ENCODE data around the gene GLI2.

Gene GLI2

DNA sequence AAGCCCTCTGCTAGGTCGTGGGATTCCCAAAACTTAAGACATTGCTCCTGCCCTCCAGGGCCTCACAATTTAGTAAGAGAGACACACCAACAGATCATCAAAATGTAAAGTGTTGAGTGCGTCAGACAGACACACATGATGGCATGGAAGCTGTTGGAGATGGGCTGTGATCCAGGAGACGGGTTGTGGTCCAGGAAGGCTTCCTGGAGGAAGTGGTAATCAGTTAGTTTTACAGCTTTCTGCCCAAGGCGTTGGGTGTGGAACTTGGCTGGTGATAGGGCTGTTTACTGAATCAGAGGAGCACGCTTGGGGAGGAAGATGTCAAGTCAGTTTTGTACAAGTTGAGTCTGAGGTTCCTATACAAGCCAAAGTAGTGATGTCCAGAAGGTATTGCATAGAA lies 24.0 kb upstream of the GLI2 start:
- in situ Hi-C loops (cut with MboI; ENCODE audit: low sequenced_read_pairs) = no loop called here

DNA sequence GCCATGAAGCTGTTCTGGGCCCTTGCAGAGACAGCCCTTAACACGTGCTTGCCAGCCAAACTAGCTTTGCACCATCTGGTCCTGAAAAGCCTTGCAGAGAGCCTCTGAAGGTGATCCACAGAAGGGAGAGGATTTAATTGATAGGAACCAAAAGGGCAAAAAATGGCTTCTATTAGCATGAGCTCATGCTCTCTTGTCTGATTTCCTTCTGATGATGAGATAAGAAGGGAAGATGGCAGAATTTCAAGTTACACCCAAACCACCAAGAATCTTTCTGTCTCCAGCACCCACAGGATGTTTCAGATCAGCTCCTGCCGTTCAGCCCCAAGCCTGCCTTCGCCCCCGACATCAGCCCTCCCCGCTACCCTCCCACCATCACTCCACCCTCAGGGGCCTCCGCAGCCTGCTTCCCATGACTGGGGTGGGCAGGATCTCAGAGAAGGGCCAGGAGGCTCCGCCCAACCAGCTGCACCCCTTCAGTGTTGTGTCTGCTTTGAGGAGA lies 23.4 kb upstream of the GLI2 start:
- in situ Hi-C loops (cut with MboI; ENCODE audit: low sequenced_read_pairs) = no loop called here

- in situ Hi-C loops (cut with MboI; ENCODE audit: low sequenced_read_pairs) = no loop called here
Measured at GRCh38 chr2:120715353-120715752, 20.3 kb upstream of the GLI2 start.

DNA sequence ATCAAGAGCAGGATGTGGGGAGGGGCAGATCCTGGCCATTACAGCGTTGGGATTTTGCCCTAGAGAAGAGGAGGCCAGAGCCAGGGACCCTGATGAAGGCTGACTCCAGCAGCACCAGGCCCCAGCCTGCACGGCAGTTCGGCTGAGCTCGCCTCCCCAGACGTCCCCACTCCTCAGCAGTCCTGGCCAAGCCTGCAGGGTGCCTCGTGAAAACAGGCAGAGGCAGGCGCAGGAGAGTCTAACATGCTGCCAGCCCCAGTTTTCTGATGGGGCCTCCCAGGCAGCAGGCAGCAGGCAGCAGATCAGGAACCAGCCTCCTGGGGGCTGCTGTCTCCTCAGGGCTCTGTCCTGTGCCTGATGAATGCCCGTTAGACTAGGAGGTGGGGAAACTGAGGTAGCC lies 19.7 kb upstream of the GLI2 start:
- in situ Hi-C loops (cut with MboI; ENCODE audit: low sequenced_read_pairs) = no loop called here

GRCh38 chr2:120716641-120717585 lies 18.8 kb upstream of the GLI2 start:
- in situ Hi-C loops (cut with MboI; ENCODE audit: low sequenced_read_pairs) = no loop called here

GRCh38 chr2:120719491-120719890 lies 16.2 kb upstream of the GLI2 start:
- in situ Hi-C loops (cut with MboI; ENCODE audit: low sequenced_read_pairs) = no loop called here

DNA sequence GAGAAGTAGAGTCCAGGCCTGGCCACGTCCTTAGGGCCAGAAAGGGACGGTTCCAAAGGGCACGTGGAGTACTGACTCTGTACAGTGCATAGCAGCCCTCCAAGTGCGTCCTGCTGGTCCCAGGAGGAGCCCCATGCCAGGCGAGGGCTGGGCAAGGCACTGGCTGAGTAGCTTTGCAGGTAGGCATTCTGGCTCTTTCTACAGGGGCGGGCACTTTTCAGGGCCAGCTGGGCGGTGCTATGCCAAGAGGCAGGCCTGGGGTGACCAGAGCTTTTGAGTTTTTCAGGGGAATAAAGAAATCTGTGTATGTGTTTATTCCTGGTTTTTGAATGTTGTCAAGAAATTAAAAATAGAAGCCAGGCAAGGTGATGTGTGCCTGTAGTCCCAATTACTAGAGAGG lies 15.4 kb upstream of the GLI2 start:
- in situ Hi-C loops (cut with MboI; ENCODE audit: low sequenced_read_pairs) = no loop called here

DNA sequence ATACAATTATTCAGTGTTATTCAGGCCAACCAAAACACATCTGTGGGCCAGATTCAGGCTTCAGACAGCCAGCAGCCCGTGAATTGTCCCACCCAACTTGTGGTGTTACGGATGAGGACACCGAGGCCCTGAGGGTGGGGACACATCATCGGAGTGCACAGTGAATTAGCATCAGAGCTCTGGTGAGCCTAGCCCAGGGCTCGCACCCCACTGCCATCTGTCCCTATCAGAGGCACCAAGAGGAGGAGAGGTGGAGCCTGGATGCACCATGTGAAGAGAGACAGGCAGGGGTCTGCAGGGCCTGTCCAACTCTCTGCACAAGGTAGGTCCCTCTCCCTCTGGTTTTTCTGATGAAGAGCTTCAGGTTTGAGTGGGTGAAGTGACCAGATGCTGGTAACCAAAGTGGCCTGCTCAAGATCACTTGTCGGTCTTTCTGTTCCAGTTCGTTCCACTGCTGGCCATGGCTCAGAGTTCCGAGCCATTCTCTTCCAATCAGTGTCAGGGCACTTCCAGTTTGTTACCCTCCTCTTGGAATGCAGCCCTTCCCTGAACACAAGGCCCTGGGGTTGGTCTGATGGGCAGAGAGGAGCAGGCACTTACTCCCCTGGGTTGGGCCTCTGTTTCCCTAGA lies 14.8 kb upstream of the GLI2 start:
- in situ Hi-C loops (cut with MboI; ENCODE audit: low sequenced_read_pairs) = no loop called here

- in situ Hi-C loops (cut with MboI; ENCODE audit: low sequenced_read_pairs) = no loop called here
Measured at GRCh38 chr2:120722246-120722567, 13.5 kb upstream of the GLI2 start.

DNA sequence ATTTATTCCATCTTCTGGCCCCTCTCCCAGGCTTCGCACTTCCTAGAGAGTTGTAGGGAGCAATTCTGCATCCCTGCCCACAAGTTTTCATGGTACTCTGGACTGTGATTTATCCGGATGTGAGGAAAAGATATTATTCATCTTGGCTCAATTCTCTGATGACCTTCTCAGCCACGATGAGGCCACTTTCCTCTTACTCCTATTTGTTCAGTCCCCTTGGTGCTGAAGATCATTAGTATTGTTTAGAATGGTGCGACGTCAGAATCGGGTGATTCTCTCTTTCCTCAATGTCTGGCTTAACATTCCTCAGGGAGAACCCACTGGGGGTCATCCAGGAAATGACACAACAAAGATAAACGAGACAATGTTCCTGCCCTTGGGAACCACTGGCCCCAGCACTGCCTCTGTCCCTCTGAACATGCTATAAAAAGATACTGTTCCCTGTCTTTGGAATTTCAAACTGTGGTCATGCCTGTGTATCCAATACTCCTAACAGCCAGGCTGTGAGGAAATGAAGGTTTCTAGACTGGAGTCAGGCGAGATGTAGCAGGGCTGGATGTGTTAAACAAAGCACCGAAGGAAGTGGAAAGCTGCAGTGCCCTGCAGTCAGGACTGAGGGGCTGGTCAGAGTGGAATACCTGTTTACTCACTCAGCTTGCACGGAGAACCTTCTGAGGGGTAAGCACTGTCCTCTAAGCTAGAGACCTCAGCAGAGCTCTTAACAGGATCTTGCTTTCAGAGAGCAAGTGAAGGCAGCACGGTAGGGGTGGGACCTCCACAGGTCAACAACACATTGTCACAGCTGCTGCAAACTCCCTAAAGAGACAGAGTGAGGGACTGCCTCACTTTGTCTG lies 12.9 kb upstream of the GLI2 start:
- in situ Hi-C loops (cut with MboI; ENCODE audit: low sequenced_read_pairs) = no loop called here

DNA sequence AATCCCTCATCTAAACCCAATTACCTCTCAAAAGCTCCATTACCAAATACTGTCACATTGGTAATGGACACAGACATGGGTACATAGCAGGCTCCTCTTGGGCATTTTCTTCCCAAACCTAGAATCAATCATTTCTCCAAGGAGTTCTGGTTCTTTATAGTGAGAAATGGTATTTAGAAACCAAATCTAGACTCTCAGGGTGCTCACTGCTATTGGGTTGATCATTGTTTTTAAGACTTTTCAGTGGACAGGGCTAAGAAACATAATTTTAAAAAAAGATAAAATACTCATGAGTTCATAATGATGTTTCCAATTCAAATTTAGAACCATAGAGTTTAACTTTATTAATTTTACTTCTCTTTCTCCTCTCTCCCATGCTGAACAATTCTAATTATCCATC lies 9.4 kb upstream of the GLI2 start:
- in situ Hi-C loops (cut with MboI; ENCODE audit: low sequenced_read_pairs) = no loop called here

DNA sequence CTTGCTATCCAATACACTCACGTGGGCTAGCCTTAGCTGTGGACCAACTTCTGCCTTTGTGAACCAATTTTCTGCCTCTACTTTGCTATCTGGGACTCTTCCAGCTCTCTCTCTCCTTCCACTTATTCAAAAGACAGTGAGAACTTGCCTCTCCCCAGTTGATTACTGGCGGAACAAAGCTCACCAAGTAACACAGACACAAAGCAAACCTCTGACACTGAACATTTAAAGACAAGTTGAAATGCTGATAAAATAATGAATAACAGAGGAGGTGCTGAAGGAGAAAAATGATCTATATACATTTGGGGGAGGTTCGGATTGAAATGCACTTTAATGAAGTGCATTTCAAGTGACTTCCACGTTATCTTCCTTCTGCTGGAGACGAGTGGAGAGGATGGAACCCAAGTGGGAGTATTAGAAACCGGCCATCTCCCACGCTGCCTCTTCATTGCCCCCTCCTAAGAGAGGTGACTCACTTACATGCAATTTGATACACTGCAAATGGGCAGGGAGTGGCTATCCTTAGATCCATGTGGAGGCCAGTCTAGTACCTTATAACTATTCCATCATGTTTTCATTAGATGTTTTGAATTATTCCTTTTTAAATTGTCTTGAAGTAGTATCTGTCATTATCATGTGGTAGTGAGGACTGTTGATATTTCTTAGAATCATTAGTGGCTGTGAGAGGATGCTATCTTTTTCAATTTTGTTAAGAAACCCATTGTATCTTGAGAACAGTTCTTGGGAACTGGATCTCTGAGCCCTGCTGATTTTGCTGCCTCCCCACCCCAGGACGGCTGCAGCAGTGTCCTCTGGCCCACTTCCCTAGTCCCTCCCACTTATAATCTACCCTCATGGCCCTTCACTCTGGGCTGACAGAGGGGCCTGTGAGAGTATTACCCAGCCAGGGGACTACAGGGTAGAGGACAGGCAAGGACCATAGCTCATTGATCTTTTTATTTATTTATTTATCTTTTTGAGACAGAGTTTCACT lies 6.0 kb upstream of the GLI2 start:
- in situ Hi-C loops (cut with MboI; ENCODE audit: low sequenced_read_pairs) = no loop called here

DNA sequence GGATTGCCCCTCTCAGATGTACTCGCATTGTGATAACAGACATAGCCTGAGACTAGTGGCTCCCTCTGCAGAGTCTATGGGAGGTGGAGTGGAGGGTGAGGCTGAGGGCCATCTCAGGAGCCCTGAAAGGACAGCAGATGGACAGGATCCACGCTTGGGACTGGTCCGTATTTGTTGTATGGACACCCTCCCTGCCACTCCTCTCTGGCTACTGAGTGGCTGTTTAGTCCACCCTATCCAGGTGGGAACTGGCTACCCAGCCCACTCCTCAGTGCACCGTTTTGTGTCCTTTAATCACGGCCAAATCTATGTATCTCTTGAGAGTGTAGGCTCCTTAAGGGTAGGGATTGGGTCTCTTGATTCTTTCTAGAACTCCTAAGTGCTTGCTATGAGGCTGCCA lies 4.5 kb upstream of the GLI2 start:
- in situ Hi-C loops (cut with MboI; ENCODE audit: low sequenced_read_pairs) = no loop called here

DNA sequence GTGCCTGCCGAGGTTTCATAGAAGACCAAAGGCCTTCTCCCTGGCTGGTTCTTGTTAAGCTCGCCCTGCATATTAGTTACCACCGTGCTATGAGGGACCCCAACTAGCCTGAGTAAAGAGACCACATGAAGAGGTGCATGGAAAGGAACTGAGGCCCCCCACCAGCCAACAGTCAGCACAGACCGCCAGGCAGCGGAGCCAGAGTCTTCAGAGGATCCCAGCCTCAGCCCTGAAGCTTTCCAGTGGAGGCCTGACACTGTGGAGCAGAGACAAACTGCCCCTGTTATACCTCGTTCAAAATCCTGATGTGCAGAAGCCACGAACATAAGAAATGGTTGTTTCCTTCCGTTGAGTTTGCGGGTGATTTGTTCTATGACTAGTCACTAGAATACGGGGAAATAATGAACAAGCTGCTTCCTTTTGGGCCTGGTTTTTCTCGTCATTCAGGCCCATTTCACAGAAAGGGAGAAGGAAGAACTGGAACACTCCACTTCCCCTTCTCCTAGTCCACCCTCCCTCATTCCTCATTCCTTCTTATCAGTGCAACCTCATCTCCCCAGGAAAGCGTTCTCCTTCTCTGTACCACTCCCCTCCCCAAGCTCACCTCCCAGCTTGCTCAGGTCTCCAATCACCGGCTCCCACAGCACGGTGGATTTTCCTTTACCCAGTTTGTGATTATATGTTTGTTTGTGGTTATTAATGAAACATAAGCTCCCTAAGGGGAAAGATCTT lies 3.0 kb upstream of the GLI2 start:
- in situ Hi-C loops (cut with MboI; ENCODE audit: low sequenced_read_pairs) = no loop called here

DNA sequence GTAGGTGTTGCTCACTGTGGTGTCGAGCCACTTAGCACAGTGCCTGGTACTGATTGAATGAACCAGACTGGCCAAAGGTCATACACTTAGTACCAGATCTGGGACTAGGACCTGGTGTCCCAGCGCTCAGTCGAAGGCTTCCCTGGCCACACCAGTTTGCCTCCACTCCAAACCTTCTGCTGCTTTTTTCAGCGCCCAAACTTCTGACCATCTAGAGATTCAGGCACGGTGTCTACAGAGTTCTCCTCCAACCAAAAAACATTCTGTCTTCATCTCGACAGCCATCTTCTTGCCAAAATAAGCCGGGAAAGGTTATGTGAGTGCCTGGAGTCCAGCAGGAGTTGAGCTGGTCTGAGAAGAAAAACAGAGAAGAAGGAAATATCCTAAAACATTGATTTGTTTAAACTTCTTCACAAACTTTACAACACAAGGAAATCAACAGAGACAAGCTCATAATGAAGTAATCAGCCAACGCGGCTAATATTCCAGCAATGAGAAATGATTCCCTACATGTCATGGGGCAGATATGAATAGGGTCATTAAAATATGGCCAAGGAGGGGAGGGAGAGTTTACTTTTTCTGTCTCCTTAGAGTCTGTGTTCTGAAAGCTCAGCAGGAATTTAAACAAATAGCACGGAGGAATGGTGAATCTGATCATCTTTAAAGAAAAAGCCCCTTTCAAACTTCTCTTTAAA lies 2.3 kb upstream of the GLI2 start:
- in situ Hi-C loops (cut with MboI; ENCODE audit: low sequenced_read_pairs) = no loop called here

DNA sequence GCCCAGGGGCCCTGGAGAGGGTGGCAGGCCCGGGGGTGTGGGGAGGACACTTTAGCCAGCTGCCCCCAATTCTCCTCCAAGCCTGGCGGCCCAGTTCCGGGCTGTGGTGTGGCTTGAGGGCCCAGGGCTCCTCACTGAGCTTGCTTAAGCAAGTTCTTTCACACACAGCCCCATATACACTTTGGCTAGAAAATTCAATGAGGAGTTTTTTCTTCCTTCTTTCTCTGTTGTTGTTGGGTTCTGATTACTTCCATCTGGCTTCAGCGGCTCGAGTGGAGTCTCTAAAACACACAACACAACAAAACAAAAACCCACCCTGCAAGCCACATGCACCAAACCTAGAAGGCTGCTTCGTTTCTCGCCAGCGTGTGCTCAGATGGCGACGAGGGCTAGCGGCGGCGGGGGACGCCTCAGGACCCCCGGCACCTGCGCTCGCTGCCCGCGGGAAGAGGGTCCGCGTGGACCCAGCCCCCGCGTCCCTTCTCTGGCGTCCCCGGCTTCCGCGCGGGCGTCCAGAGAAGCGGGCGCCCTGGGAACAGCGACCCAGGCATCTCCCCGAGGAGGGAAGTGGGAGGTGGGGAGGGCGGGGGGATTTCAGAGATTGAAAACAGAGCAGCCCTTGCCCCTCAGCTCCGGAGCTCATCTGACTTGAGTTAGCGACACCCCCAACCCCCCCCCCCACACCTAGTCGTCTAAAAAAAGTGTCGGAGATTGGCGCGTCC lies 577 bp upstream of the GLI2 start:
- in situ Hi-C loops (cut with MboI; ENCODE audit: low sequenced_read_pairs) = no loop called here

GRCh38 chr2:120736202-120736623 lies 545 bp downstream of the GLI2 start:
- in situ Hi-C loops (cut with MboI; ENCODE audit: low sequenced_read_pairs) = no loop called here

DNA sequence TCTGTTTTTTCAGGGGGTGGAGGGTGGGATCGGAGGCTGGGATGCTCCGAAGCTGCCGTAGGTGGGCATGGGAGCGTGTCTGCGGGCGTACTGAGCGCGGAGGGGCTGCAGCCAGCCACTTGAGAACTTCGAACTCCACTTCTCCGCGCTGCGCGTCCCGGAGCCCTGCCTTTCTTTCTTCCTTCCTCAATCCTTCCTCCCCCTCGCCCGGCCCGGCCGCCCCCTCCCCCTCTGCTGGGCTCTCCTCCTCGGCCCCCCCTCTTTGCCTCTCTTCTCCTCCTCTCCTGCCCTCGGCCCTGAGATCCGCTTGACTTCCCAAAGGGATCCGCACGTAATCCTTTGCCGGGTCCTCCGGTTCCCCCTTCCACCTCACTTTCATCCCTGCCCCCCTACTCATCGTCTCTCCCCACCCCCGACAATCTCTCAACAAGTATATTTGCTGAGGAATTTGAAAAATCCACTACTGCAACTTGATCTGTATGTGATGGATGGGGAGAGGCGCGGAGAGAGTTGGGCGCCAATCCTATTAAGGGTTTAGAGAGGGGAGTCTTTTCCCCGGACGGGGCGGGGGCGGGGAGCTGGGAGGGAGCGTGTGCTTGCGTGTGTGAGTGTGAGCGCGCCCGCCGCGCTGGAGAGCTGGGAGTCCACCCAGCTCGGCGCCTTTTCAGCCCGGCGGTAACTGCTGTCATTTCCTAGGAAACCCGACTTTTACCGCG lies 1.1 kb downstream of the GLI2 start:
- in situ Hi-C loops (cut with MboI; ENCODE audit: low sequenced_read_pairs) = no loop called here

Measured in hTERT RPE-1 (cell line).